Trophoblast cell (in vitro differentiated cells and primary cell): Measurements from ENCODE around the gene RYR1.

Source experiments
- DNase-seq, 2 donors: peaks; one replicate each; pipeline ENCODE4 v3.0.0-alpha.2; 2016
- H2AFZ ChIP-seq: 2 replicates; pipeline ENCODE4 v1.6.1; 2013; ENCODE audit warnings: low read length, moderate library complexity, mild to moderate bottlenecking; ENCODE audit not compliant: insufficient read depth, poor library complexity
- H2AK5ac ChIP-seq: 2 replicates; pipeline ENCODE4 v1.6.1; 2013; ENCODE audit warnings: mild to moderate bottlenecking, low read length
- H2BK120ac ChIP-seq: 2 replicates; pipeline ENCODE4 v1.6.1; 2013; ENCODE audit warnings: low read length, mild to moderate bottlenecking, moderate library complexity; ENCODE audit not compliant: insufficient read depth, poor library complexity
- H2BK12ac ChIP-seq: 2 replicates; pipeline ENCODE4 v1.6.1; 2013; ENCODE audit warnings: mild to moderate bottlenecking, low read length, moderate library complexity
- H2BK5ac ChIP-seq: 2 replicates; pipeline ENCODE4 v1.6.1; 2013; ENCODE audit warnings: low read length, low read depth, moderate library complexity, mild to moderate bottlenecking; ENCODE audit not compliant: poor library complexity
- H3K14ac ChIP-seq: 2 replicates; pipeline ENCODE4 v1.6.1; 2013; ENCODE audit warnings: mild to moderate bottlenecking, low read length
- H3K18ac ChIP-seq: 2 replicates; pipeline ENCODE4 v1.6.1; 2013; ENCODE audit warnings: mild to moderate bottlenecking, low read length
- H3K23ac ChIP-seq: 2 replicates; pipeline ENCODE4 v1.6.1; 2013; ENCODE audit warnings: low read length
- H3K27ac ChIP-seq: 2 replicates; pipeline ENCODE4 v1.5.1; 2013; ENCODE audit warnings: low read depth, mild to moderate bottlenecking, inconsistent platforms, low read length, moderate library complexity
- H3K27me3 ChIP-seq: 2 replicates; pipeline ENCODE4 v1.6.1; 2013; ENCODE audit warnings: inconsistent platforms, mild to moderate bottlenecking, low read length, moderate library complexity; ENCODE audit not compliant: insufficient read depth
- H3K36me3 ChIP-seq, 2 experiments: 1 replicate in 1 of 2; 2 replicates in 1 of 2; pipeline ENCODE4 v1.6.1; 2013; ENCODE audit warnings: low read length in 2 of 2, mild to moderate bottlenecking in 2 of 2, moderate library complexity in 1 of 2; ENCODE audit not compliant: insufficient read depth in 2 of 2, control insufficient read depth in 1 of 2
- H3K4ac ChIP-seq: 2 replicates; pipeline ENCODE4 v1.6.1; 2013; ENCODE audit warnings: low read depth, mild to moderate bottlenecking, low read length, moderate library complexity
- H3K4me1 ChIP-seq, 2 experiments: 1 replicate in 1 of 2; 2 replicates in 1 of 2; pipeline ENCODE4 v1.6.1; 2013; ENCODE audit warnings: low read length in 2 of 2, mild to moderate bottlenecking in 2 of 2, moderate library complexity in 1 of 2; ENCODE audit not compliant: insufficient read depth in 2 of 2, control insufficient read depth in 1 of 2
- H3K4me2 ChIP-seq: 2 replicates; pipeline ENCODE4 v1.6.1; 2013; ENCODE audit warnings: inconsistent platforms, mild to moderate bottlenecking, low read length, moderate library complexity
- H3K4me3 ChIP-seq: 2 replicates; pipeline ENCODE4 v1.5.1; 2013; ENCODE audit warnings: mild to moderate bottlenecking, low read depth, low read length, inconsistent platforms
- H3K79me1 ChIP-seq: one replicate; pipeline ENCODE4 v1.6.1; 2013; ENCODE audit warnings: low read length
- H3K79me2 ChIP-seq: 2 replicates; pipeline ENCODE4 v1.6.1; 2013; ENCODE audit warnings: low read length, mild to moderate bottlenecking; ENCODE audit not compliant: control insufficient read depth, insufficient read depth, poor library complexity
- H3K9ac ChIP-seq: 2 replicates; pipeline ENCODE4 v1.6.1; 2013; ENCODE audit warnings: mild to moderate bottlenecking, low read length
- H3K9me3 ChIP-seq: 2 replicates; pipeline ENCODE4 v1.6.1; 2013; ENCODE audit warnings: low read depth, mild to moderate bottlenecking, control low read depth, inconsistent platforms, low read length; ENCODE audit not compliant: insufficient read depth
- H4K12ac ChIP-seq: 2 replicates; pipeline ENCODE4 v1.6.1; 2013; ENCODE audit warnings: low read depth, mild to moderate bottlenecking, low read length, moderate library complexity
- H4K8ac ChIP-seq: 2 replicates; pipeline ENCODE4 v1.6.1; 2013; ENCODE audit warnings: low read depth, mild to moderate bottlenecking, low read length, moderate library complexity
- H4K91ac ChIP-seq: one replicate; pipeline ENCODE4 v1.6.1; 2013; ENCODE audit warnings: low read depth, mild to moderate bottlenecking, low read length, moderate library complexity
- WGBS: extraction: QIAGEN DNeasy Blood & Tissue Kit; methylation state at CpG from one replicate; pipeline ENCODE4 v1.1.7; 2013; ENCODE audit warnings: missing lambda C conversion rate; ENCODE audit not compliant: insufficient read length, insufficient coverage; ENCODE audit errors: extremely low coverage; 5-methylcytosine and 5-hydroxymethylcytosine counted together

RYR1 gene

GRCh38 chr19:38385804-38386257, 47.7 kb upstream of the RYR1 start:
- no peak overlapping the region for H3K4ac ChIP-seq
- H3K9me3 ChIP-seq = no peaks in the 10 kb centered on the region
- no peak overlapping the region for H3K27ac ChIP-seq
- no peak overlapping the region for H4K8ac ChIP-seq
- no peak overlapping the region for H3K23ac ChIP-seq
- H2AFZ ChIP-seq = no peak overlapping the region
- no peak overlapping the region for H3K4me3 ChIP-seq
- no peak overlapping the region for H3K9ac ChIP-seq
- H2BK120ac ChIP-seq = no peak overlapping the region
- H3K79me2 ChIP-seq = no peaks in the 10 kb centered on the region
- H3K14ac ChIP-seq = no peak overlapping the region
- no peak overlapping the region for H2AK5ac ChIP-seq
- no peak overlapping the region for H4K91ac ChIP-seq
- no peaks in the 10 kb centered on the region for H3K27me3 ChIP-seq
- H4K12ac ChIP-seq = no peak overlapping the region
- no peak overlapping the region for H3K18ac ChIP-seq
- DNase-seq = no peak
- no peak overlapping the region for H2BK5ac ChIP-seq
- H3K79me1 ChIP-seq = peaks cover 8% of the 10 kb centered on the region
- H2BK12ac ChIP-seq = no peak overlapping the region
- whole genome bisulfite sequencing = no CpG with 5 or more reads among the region's 40 CpGs
- peaks cover 49 to 54% of the 10 kb centered on the region in 2 experiments for H3K36me3 ChIP-seq
- H3K4me2 ChIP-seq = no peak overlapping the region
- H3K4me1 ChIP-seq = peaks cover 19 to 21% of the 10 kb centered on the region in 2 experiments

GRCh38 chr19:38386300-38386970, 47.1 kb upstream of the RYR1 start:
- no peak overlapping the region for H3K23ac ChIP-seq
- H3K79me2 ChIP-seq = no peaks in the 10 kb centered on the region
- no peak overlapping the region for H2BK5ac ChIP-seq
- peaks cover 43 to 48% of the 10 kb centered on the region in 2 experiments for H3K36me3 ChIP-seq
- peaks cover 8% of the 10 kb centered on the region for H3K79me1 ChIP-seq
- no peaks in the 10 kb centered on the region for H3K9me3 ChIP-seq
- no peaks in the 10 kb centered on the region for H3K27me3 ChIP-seq
- no peak overlapping the region for H3K9ac ChIP-seq
- no peak overlapping the region for H3K14ac ChIP-seq
- H3K4me1 ChIP-seq = peaks cover 19 to 21% of the 10 kb centered on the region in 2 experiments
- no peak overlapping the region for H3K27ac ChIP-seq
- H3K18ac ChIP-seq = no peak overlapping the region
- H2AK5ac ChIP-seq = no peak overlapping the region
- H4K12ac ChIP-seq = no peak overlapping the region
- no peak overlapping the region for H2BK120ac ChIP-seq
- no peak overlapping the region for H4K8ac ChIP-seq
- no peak for DNase-seq
- no peak overlapping the region for H2AFZ ChIP-seq
- WGBS = no CpG with 5 or more reads among the region's 61 CpGs
- no peak overlapping the region for H3K4me2 ChIP-seq
- H3K4ac ChIP-seq = no peak overlapping the region
- no peak overlapping the region for H2BK12ac ChIP-seq
- no peak overlapping the region for H3K4me3 ChIP-seq
- H4K91ac ChIP-seq = no peak overlapping the region

- Histone ChIP-seq H2BK12ac (peak overlapping the region; percentile 23), H3K27ac (no peak overlapping the region), H3K14ac (no peak overlapping the region), H3K4me1 (peaks cover 19 to 23% of the 10 kb centered on the region in 2 experiments), H3K9ac (no peak overlapping the region), H2BK120ac (no peak overlapping the region), H3K23ac (no peak overlapping the region), H3K27me3 (no peaks in the 10 kb centered on the region), H2AFZ (no peak overlapping the region), H3K18ac (no peak overlapping the region), H3K9me3 (no peaks in the 10 kb centered on the region), H4K12ac (no peak overlapping the region), H3K79me1 (peaks cover 8% of the 10 kb centered on the region), H3K4ac (no peak overlapping the region), H3K4me3 (no peak overlapping the region), H2BK5ac (no peak overlapping the region), H4K91ac (no peak overlapping the region), H4K8ac (peak overlapping the region; percentile 59), H3K79me2 (no peaks in the 10 kb centered on the region), H3K4me2 (peak overlapping the region; percentile 66), H2AK5ac (peak overlapping the region; percentile 28), H3K36me3 (peaks cover 37 to 42% of the 10 kb centered on the region in 2 experiments)
- no CpG with 5 or more reads among the region's 36 CpGs for WGBS
- no peak for DNase-seq
These were observed 46.4 kb upstream of the RYR1 start for GRCh38 chr19:38386971-38387549.

GRCh38 chr19:38387550-38388348, 45.7 kb upstream of the RYR1 start, which contains the start of gene GGN:
TSS of gene GGN (minus strand) at chr19:38388034. CDS start at chr19:38387261, 773 bp downstream.
- H3K36me3 ChIP-seq = peaks cover 33 to 37% of the 10 kb centered on the region in 2 experiments
- H4K12ac ChIP-seq = peak within 1 kb of the TSS; percentile 72
- H3K27ac ChIP-seq = no peak within 1 kb of the TSS
- H3K4me3 ChIP-seq = peak within 1 kb of the TSS; percentile 65
- no peak within 1 kb of the TSS for H2BK120ac ChIP-seq
- peak within 1 kb of the TSS; percentile 56 for H2AFZ ChIP-seq
- H3K4me2 ChIP-seq = peak within 1 kb of the TSS; percentile 66
- H3K79me1 ChIP-seq = peaks cover 8% of the 10 kb centered on the region
- peak within 1 kb of the TSS; percentile 23 for H2BK12ac ChIP-seq
- H3K27me3 ChIP-seq = no peaks in the 10 kb centered on the region
- WGBS = no CpG with 5 or more reads among the region's 51 CpGs
- peak within 1 kb of the TSS; percentile 7 for H4K91ac ChIP-seq
- H3K4ac ChIP-seq = no peak within 1 kb of the TSS
- H2BK5ac ChIP-seq = no peak within 1 kb of the TSS
- peak; percentile 64 to 70 for DNase-seq
- H4K8ac ChIP-seq = peak within 1 kb of the TSS; percentile 63
- H3K4me1 ChIP-seq = peaks cover 19 to 23% of the 10 kb centered on the region in 2 experiments
- H3K23ac ChIP-seq = no peak within 1 kb of the TSS
- H3K9me3 ChIP-seq = no peaks in the 10 kb centered on the region
- peak within 1 kb of the TSS; percentile 28 for H2AK5ac ChIP-seq
- peak within 1 kb of the TSS; percentile 41 for H3K14ac ChIP-seq
- H3K18ac ChIP-seq = peak within 1 kb of the TSS; percentile 37
- no peaks in the 10 kb centered on the region for H3K79me2 ChIP-seq
- no peak within 1 kb of the TSS for H3K9ac ChIP-seq
